Peyer's patch (tissue), 4 donors: Measurements from ENCODE around the gene ERICH6.

Experiments
- POLR2A ChIP-seq, 2 donors: fragments of 450-650 bp; IDR thresholded peaks; one replicate each; pipeline ENCODE4 v1.5.1; 2017; ENCODE audit warnings: antibody characterized with exemption in 2 of 2, mild to moderate bottlenecking in 2 of 2, moderate library complexity in 2 of 2
- TF ChIP-seq, protein P1 (sequence below), 6 experiments: fragments of 450-650 bp in 4 of 6; fragments of 200-600 bp in 2 of 6; sonication (generic) in 1 of 6; IDR thresholded peaks; one replicate each; pipeline ENCODE4 v1.5.1; 2017 to 2019; ENCODE audit warnings: antibody characterized with exemption in 6 of 6, mild to moderate bottlenecking in 3 of 6, moderate library complexity in 1 of 6

- TF ChIP-seq, protein P1, sequence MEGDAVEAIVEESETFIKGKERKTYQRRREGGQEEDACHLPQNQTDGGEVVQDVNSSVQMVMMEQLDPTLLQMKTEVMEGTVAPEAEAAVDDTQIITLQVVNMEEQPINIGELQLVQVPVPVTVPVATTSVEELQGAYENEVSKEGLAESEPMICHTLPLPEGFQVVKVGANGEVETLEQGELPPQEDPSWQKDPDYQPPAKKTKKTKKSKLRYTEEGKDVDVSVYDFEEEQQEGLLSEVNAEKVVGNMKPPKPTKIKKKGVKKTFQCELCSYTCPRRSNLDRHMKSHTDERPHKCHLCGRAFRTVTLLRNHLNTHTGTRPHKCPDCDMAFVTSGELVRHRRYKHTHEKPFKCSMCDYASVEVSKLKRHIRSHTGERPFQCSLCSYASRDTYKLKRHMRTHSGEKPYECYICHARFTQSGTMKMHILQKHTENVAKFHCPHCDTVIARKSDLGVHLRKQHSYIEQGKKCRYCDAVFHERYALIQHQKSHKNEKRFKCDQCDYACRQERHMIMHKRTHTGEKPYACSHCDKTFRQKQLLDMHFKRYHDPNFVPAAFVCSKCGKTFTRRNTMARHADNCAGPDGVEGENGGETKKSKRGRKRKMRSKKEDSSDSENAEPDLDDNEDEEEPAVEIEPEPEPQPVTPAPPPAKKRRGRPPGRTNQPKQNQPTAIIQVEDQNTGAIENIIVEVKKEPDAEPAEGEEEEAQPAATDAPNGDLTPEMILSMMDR (IDR thresholded peaks at IDR 0.05), result no peak
- no peak for TF ChIP-seq POLR2A (IDR thresholded peaks at IDR 0.05)
These were observed 67.5 kb downstream of the ERICH6 start for GRCh38 chr3:150636258-150636657.
